HL-60 (cell line): ENCODE data around the gene NEK10.
"Not testable (repeated sequence)": the region's sequence is repeated elsewhere in the genome, so short reads cannot be mapped to it uniquely, and the experiment has no call there.

ENCODE experiments used
- DNase-seq, 2 experiments: peaks; one replicate each; pipeline ENCODE4 v3.0.0-alpha.2; 2010 to 2020; ENCODE audit warnings: low read depth in 1 of 2, low spot score in 1 of 2
- H3K27ac ChIP-seq: fragments of 250-450 bp; sonication (Bioruptor Pico); replicated peaks from 2 replicates; pipeline ENCODE4 v1.5.1; 2020; ENCODE audit warnings: mild to moderate bottlenecking, moderate library complexity
- H3K27me3 ChIP-seq: fragments of 250-450 bp; sonication (Bioruptor Pico); 2 replicates; pipeline ENCODE4 v1.5.1; 2021; ENCODE audit warnings: mild to moderate bottlenecking, moderate library complexity; ENCODE audit not compliant: insufficient read depth, poor library complexity, severe bottlenecking
- H3K4me3 ChIP-seq: replicated peaks from 2 replicates; pipeline ENCODE4 v1.5.1; 2011; ENCODE audit warnings: mild to moderate bottlenecking, control low read depth, low read length; ENCODE audit not compliant: insufficient read depth
- CTCF ChIP-seq: IDR thresholded peaks from one replicate; pipeline ENCODE4 v1.5.1; 2011; ENCODE audit warnings: low read length, control low read depth, inconsistent platforms; ENCODE audit not compliant: insufficient read depth
- GABPA ChIP-seq: IDR thresholded peaks from 2 replicates; pipeline ENCODE4 v1.6.1; 2012; ENCODE audit warnings: low read depth
- POLR2AphosphoS5 ChIP-seq: IDR thresholded peaks from 2 replicates; pipeline ENCODE4 v1.6.1; 2012; ENCODE audit warnings: low read depth
- REST ChIP-seq: IDR thresholded peaks from 2 replicates; pipeline ENCODE4 v1.6.1; 2012; ENCODE audit warnings: low read depth; ENCODE audit not compliant: insufficient replicate concordance
- SPI1 ChIP-seq: IDR thresholded peaks from 2 replicates; pipeline ENCODE4 v1.6.1; 2012; ENCODE audit warnings: low read depth, mild to moderate bottlenecking, borderline replicate concordance

Gene NEK10

GRCh38 chr3:27302891-27303290 is 66.3 kb downstream of the NEK10 start:
- no peak for DNase-seq
- Histone ChIP-seq H3K4me3 (no peak overlapping the region), H3K27ac (no peak overlapping the region), H3K27me3 (no peaks in the 10 kb centered on the region)
- TF ChIP-seq SPI1 (no peak), CTCF (no peak), GABPA (no peak)

- H3K27ac ChIP-seq, H3K27me3 ChIP-seq, H3K4me3 ChIP-seq, DNase-seq: not testable (repeated sequence)
Observed at GRCh38 chr3:27298981-27299380, 70.2 kb downstream of the NEK10 start.

GRCh38 chr3:27293939-27294338 is 75.2 kb downstream of the NEK10 start:
- Histone ChIP-seq H3K27ac (no peak overlapping the region), H3K27me3 (no peaks in the 10 kb centered on the region), H3K4me3 (no peak overlapping the region)
- TF ChIP-seq SPI1 (no peak), POLR2AphosphoS5 (no peak), CTCF (no peak), GABPA (no peak), REST (no peak)
- DNase-seq, result no peak

GRCh38 chr3:27290760-27291159 is 78.4 kb downstream of the NEK10 start:
- TF ChIP-seq GABPA (no peak), SPI1 (no peak), REST (no peak), CTCF (no peak), POLR2AphosphoS5 (no peak)
- H3K27ac ChIP-seq, result no peak overlapping the region
- H3K27me3 ChIP-seq, result no peaks in the 10 kb centered on the region
- no peak for DNase-seq
- no peak overlapping the region for H3K4me3 ChIP-seq
